Fibroblast of skin of back (primary cell): ENCODE measurements around the gene DEFB126. TPM values are rescaled to one million over a fixed set of nuclear protein-coding genes. Genes with fewer than 3 reads are reported as not detected.
"Not testable (repeated sequence)": the region's sequence is repeated elsewhere in the genome, so short reads cannot be mapped to it uniquely, and the experiment has no call there.

ENCODE experiments used
- DNase-seq: peaks from one replicate; pipeline ENCODE4 v3.0.0-alpha.2; 2013
- polyA plus RNA-seq, 2 experiments: library from polyadenylated mRNA; unstranded; fragments of 120-200 nt; gene quantifications; one replicate each; pipeline ENCODE4 v1.2.1, GENCODE V29; 2013; ENCODE audit not compliant: insufficient read length in 2 of 2

The DEFB126 gene
- not detected for polyA plus RNA-seq (2013, experiment 1 of 2; ENCODE audit: insufficient read length)
- polyA plus RNA-seq (2013, experiment 2 of 2; ENCODE audit: insufficient read length) = not detected

- DNase-seq = no peak
Observed at GRCh38 chr20:142290-142689, at the start of gene DEFB126. TSS of gene DEFB126 (plus strand) at chr20:142590. CDS start at chr20:142629, 39 bp downstream.

- DNase-seq = no peak
Observed at GRCh38 chr20:93641-94040, 48.7 kb upstream of the DEFB126 start.

GRCh38 chr20:95215-95614, 47.2 kb upstream of the DEFB126 start:
- DNase-seq = no peak

GRCh38 chr20:97691-98090, 44.7 kb upstream of the DEFB126 start:
- not testable (repeated sequence) for DNase-seq

- DNase-seq = no peak
Observed at GRCh38 chr20:101975-102374, 40.4 kb upstream of the DEFB126 start.

- no peak for DNase-seq
Observed at GRCh38 chr20:103456-103855, 38.9 kb upstream of the DEFB126 start.

- DNase-seq = no peak
Observed at GRCh38 chr20:112396-112795, 30.0 kb upstream of the DEFB126 start.

- no peak for DNase-seq
Observed at GRCh38 chr20:117518-117917, 24.9 kb upstream of the DEFB126 start.

- DNase-seq = not testable (repeated sequence)
Observed at GRCh38 chr20:129786-130323, 12.5 kb upstream of the DEFB126 start.

- no peak for DNase-seq
Observed at GRCh38 chr20:137668-138490, 4.5 kb upstream of the DEFB126 start.

GRCh38 chr20:145877-146276, 3.5 kb downstream of the DEFB126 start:
- DNase-seq = no peak

- DNase-seq = no peak
Observed at GRCh38 chr20:152131-152530, 9.7 kb downstream of the DEFB126 start.

- no peak for DNase-seq
Observed at GRCh38 chr20:157154-157553, 14.8 kb downstream of the DEFB126 start, which contains the start of gene DEFB127. TSS of gene DEFB127 (plus strand) at chr20:157454. CDS start at chr20:157545, 91 bp downstream.

- DNase-seq = no peak
Observed at GRCh38 chr20:164618-165017, 22.2 kb downstream of the DEFB126 start.

GRCh38 chr20:168876-169275, 26.5 kb downstream of the DEFB126 start:
- DNase-seq = no peak

- DNase-seq = no peak
Observed at GRCh38 chr20:184288-184687, 41.9 kb downstream of the DEFB126 start.

- no peak for DNase-seq
Observed at GRCh38 chr20:187733-188132, 45.3 kb downstream of the DEFB126 start.

GRCh38 chr20:189611-190010, 47.2 kb downstream of the DEFB126 start, which contains the start of gene DEFB128:
TSS of gene DEFB128 (minus strand) at chr20:189711. CDS start at chr20:189623, 88 bp downstream.
- no peak for DNase-seq
